ENCODE data around the gene KLK12. TPM values are rescaled to one million over a fixed set of nuclear protein-coding genes. Genes with fewer than 3 reads are reported as not detected.

The KLK12 gene
- total and polyA plus RNA-seq, 2 donors (not counting 1 experiment from before 2014, with no cell fraction given) = not detected

DNA sequence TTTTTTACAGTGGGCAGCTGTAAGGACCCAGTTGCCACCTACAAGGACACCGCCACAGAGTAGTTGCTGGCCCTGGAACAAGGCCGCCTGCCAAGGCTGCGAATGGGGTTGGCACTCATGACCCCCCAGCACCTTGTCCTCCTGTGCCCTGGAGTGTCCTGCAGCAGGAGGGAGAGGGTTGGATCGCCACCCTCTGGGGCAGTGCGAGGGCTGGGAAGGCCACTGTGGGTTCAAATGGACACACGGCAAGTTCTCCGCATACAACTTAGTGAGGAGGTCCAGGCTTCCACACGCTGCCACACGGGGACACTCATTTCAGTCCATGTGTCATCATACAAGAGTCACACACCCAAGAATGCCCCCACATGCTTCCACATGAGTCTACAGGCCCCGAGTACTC, 34.4 kb downstream of the KLK12 start:
- TF ChIP-seq, protein P1, sequence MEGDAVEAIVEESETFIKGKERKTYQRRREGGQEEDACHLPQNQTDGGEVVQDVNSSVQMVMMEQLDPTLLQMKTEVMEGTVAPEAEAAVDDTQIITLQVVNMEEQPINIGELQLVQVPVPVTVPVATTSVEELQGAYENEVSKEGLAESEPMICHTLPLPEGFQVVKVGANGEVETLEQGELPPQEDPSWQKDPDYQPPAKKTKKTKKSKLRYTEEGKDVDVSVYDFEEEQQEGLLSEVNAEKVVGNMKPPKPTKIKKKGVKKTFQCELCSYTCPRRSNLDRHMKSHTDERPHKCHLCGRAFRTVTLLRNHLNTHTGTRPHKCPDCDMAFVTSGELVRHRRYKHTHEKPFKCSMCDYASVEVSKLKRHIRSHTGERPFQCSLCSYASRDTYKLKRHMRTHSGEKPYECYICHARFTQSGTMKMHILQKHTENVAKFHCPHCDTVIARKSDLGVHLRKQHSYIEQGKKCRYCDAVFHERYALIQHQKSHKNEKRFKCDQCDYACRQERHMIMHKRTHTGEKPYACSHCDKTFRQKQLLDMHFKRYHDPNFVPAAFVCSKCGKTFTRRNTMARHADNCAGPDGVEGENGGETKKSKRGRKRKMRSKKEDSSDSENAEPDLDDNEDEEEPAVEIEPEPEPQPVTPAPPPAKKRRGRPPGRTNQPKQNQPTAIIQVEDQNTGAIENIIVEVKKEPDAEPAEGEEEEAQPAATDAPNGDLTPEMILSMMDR (IDR thresholded peaks at IDR 0.05) = no peak
- TF ChIP-seq EZH2 (IDR thresholded peaks at IDR 0.05; ENCODE audit: borderline replicate concordance, insufficient read depth, low read depth, low read length, poor library complexity, severe bottlenecking) = no peak
- POLR2A ChIA-PET = no interaction called here
- H2AFZ ChIP-seq (ENCODE audit: insufficient read depth, low read depth, low read length, poor library complexity, severe bottlenecking) = no peak overlapping the region
- no peaks in the 10 kb centered on the region for H4K20me1 ChIP-seq (ENCODE audit: control insufficient read depth, insufficient read depth, low read length, poor library complexity, severe bottlenecking)
- H3K4me1 ChIP-seq (ENCODE audit: control insufficient read depth in 2 of 2, insufficient read depth in 2 of 2, low read length in 2 of 2) = no peaks in the 10 kb centered on the region
- ATAC-seq (ENCODE audit: low read depth) (no peak), DNase-seq (no peak)
- H3K27ac ChIP-seq (ENCODE audit: low read length in 2 of 2) = no peak overlapping the region
- H3K4me3 ChIP-seq (ENCODE audit: control extremely low read depth in 1 of 5, extremely low read depth in 1 of 5, insufficient read depth in 1 of 5, low read depth in 2 of 5, low read length in 4 of 5) = no peak overlapping the region
- peaks cover 33% of the 10 kb centered on the region for H3K27me3 Mint-ChIP-seq
- no peaks in the 10 kb centered on the region for H3K36me3 ChIP-seq (replicated peaks in 1 of 2; ENCODE audit: control extremely low read depth in 1 of 2, control insufficient read depth in 1 of 2, extremely low read depth in 1 of 2, insufficient read depth in 2 of 2, low read length in 1 of 2)
- WGBS (ENCODE audit: insufficient coverage) = 94% methylated on average over 9 of the region's 10 CpGs
- intact Hi-C loops (cut with micrococcal nuclease) = no loop called here
- H3K9ac ChIP-seq (ENCODE audit: low read length) = no peak overlapping the region
- peaks cover 0 to 29% (median 0%) of the 10 kb centered on the region in 3 donors for H3K9me3 ChIP-seq (ENCODE audit: control extremely low read depth in 1 of 3, control insufficient read depth in 2 of 3, insufficient read depth in 1 of 3, low read length in 2 of 3)
- H3K9me3 Mint-ChIP-seq (ENCODE audit: insufficient read depth) = no peaks in the 10 kb centered on the region
- H3K4me3 Mint-ChIP-seq = no peak overlapping the region
- CTCF ChIA-PET = no interaction called here
- peaks cover 0 to 28% (median 2%) of the 10 kb centered on the region in 4 experiments for H3K27me3 ChIP-seq (replicated peaks in 1 of 4; ENCODE audit: control extremely low read depth in 1 of 4, control insufficient read depth in 3 of 4, insufficient read depth in 4 of 4, low read length in 3 of 4)
- no peaks in the 10 kb centered on the region for H3K79me2 ChIP-seq (ENCODE audit: control insufficient read depth, insufficient read depth, low read length)
- no peak overlapping the region for H3K27ac Mint-ChIP-seq
- H3K4me2 ChIP-seq (replicated peaks; ENCODE audit: low read depth, low read length, poor library complexity, severe bottlenecking) = no peak overlapping the region
- no peaks in the 10 kb centered on the region for H3K4me1 Mint-ChIP-seq

DNA sequence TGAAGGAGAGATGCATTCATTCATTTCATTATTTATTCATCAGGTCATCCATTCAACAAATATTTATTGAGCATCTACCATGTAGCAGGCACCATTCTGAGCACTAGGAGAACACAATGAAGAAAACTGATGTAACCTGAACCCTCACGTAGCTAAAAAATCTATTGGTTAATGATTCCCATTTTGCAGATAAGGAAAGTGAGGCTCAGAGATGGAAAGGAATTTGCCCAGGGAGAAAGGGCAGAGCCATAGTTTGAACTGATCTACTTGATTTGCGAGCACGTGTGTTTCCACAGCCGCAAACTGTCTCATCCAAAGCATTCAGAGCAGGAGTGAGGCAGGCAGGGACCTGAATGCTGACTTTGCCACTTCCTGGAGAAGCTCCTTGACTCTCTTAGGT, 36.1 kb downstream of the KLK12 start:
- H3K27me3 ChIP-seq (replicated peaks in 1 of 4; ENCODE audit: control extremely low read depth in 1 of 4, control insufficient read depth in 3 of 4, insufficient read depth in 4 of 4, low read length in 3 of 4) = peaks cover 0 to 28% (median 2%) of the 10 kb centered on the region in 4 experiments
- no peaks in the 10 kb centered on the region for H3K4me1 ChIP-seq (ENCODE audit: control insufficient read depth in 2 of 2, insufficient read depth in 2 of 2, low read length in 2 of 2)
- no peaks in the 10 kb centered on the region for H3K4me1 Mint-ChIP-seq
- 96% methylated on average over 4 of the region's 4 CpGs for WGBS (ENCODE audit: insufficient coverage)
- H3K9me3 Mint-ChIP-seq (ENCODE audit: insufficient read depth) = no peaks in the 10 kb centered on the region
- peaks cover 28% of the 10 kb centered on the region for H3K27me3 Mint-ChIP-seq
- no peak overlapping the region for H2AFZ ChIP-seq (ENCODE audit: insufficient read depth, low read depth, low read length, poor library complexity, severe bottlenecking)
- H3K27ac ChIP-seq (ENCODE audit: low read length in 2 of 2) = no peak overlapping the region
- no peak overlapping the region for H3K4me3 ChIP-seq (ENCODE audit: control extremely low read depth in 1 of 5, extremely low read depth in 1 of 5, insufficient read depth in 1 of 5, low read depth in 2 of 5, low read length in 4 of 5)
- H3K9me3 ChIP-seq (ENCODE audit: control extremely low read depth in 1 of 3, control insufficient read depth in 2 of 3, insufficient read depth in 1 of 3, low read length in 2 of 3) = peaks cover 0 to 30% (median 3%) of the 10 kb centered on the region in 3 donors
- ChIA-PET POLR2A (no interaction called here), CTCF (no interaction called here)
- H4K20me1 ChIP-seq (ENCODE audit: control insufficient read depth, insufficient read depth, low read length, poor library complexity, severe bottlenecking) = no peaks in the 10 kb centered on the region
- H3K4me2 ChIP-seq (replicated peaks; ENCODE audit: low read depth, low read length, poor library complexity, severe bottlenecking) = no peak overlapping the region
- H3K27ac Mint-ChIP-seq = no peak overlapping the region
- intact Hi-C loops (cut with micrococcal nuclease) = no loop called here
- TF ChIP-seq, protein P1 (IDR thresholded peaks at IDR 0.05) = no peak
- TF ChIP-seq EZH2 (IDR thresholded peaks at IDR 0.05; ENCODE audit: borderline replicate concordance, insufficient read depth, low read depth, low read length, poor library complexity, severe bottlenecking) = no peak
- DNase-seq = no peak
- H3K4me3 Mint-ChIP-seq = no peak overlapping the region
- no peak overlapping the region for H3K9ac ChIP-seq (ENCODE audit: low read length)
- no peaks in the 10 kb centered on the region for H3K79me2 ChIP-seq (ENCODE audit: control insufficient read depth, insufficient read depth, low read length)
- no peak for ATAC-seq (ENCODE audit: low read depth)
- no peaks in the 10 kb centered on the region for H3K36me3 ChIP-seq (replicated peaks in 1 of 2; ENCODE audit: control extremely low read depth in 1 of 2, control insufficient read depth in 1 of 2, extremely low read depth in 1 of 2, insufficient read depth in 2 of 2, low read length in 1 of 2)
